Measurements from ENCODE around the gene ETV6. TPM values are rescaled to one million over a fixed set of nuclear protein-coding genes. Genes with fewer than 3 reads are reported as not detected.

ETV6 gene
- total RNA-seq, 1 donor from 2014 or later: 18.4 TPM

DNA sequence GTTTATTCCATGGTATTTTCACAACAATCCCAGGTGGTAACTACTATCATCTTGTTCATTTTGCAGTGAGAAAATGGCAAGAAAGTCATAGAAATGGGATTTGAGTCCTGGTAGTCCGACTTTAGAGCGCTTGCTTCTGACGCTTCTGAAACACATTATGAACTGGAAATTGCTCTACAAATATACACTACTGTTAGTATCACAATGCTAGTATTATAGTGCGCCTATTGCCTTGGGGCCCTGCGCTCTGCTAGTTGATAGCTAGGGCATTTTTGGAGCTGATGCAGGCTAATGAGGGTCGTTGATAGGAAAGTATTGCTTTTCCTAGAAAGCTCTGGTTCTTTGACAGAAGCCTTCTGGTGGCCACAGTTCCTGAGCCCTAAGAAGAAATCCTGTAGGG lies 61.0 kb downstream of the ETV6 start:
- intact Hi-C loops (cut with DNase I): no loop called here
- DNase-seq (ENCODE audit: low spot score): no peak

DNA sequence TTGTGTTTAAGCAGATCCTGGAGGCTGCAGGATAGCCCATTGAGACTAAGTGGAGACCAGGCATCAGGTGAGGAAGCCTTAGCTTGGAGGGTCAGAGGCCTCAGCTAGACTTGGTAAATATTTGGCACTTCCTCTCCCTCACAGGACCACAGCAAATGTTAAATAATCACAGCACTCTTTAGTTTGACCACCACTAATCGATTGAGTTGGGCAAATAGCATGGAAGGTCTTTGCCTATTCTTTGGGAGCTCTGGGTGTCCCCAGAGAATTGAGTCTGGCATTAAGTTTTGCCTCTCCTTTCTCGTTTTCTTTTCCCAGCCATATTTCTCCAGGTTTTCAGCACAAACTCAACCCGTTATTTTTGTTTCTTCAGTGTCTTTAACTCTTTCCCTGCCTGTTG lies 61.4 kb downstream of the ETV6 start:
- intact Hi-C loops (cut with DNase I): no loop called here
- DNase-seq (ENCODE audit: low spot score): no peak

DNA sequence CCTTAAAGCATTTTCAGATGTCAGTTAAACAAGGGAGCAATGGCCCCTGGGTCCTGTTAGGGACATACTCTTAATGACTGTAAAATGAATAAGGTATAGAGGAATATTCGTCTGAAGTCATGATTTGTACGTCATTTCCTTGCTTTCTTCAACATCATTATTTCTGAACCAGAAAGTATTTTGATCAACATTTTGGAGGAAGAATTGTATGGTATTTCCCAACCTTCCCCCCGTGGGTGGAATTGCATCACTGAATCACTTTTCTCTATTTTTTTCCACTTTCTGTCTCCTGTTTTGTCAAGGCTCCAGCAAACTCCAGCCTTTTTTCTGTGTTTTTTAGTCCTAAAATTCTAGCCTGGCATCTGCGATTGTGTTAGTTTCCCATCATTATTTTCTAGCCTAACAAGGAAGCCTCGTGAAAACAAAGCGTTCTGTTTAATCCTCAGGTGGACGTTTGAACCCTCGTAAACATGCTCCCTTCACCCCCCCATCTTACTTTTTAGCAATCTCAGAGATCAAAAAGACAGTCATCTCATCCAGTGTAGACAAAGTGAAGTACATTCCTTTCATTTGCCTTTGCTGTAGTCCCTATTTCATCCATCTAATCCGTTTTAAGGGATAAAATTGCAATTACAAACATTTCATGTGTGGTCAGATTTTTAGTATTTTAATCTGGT lies 62.3 kb downstream of the ETV6 start:
- no peak for DNase-seq (ENCODE audit: low spot score)
- intact Hi-C loops (cut with DNase I): no loop called here

DNA sequence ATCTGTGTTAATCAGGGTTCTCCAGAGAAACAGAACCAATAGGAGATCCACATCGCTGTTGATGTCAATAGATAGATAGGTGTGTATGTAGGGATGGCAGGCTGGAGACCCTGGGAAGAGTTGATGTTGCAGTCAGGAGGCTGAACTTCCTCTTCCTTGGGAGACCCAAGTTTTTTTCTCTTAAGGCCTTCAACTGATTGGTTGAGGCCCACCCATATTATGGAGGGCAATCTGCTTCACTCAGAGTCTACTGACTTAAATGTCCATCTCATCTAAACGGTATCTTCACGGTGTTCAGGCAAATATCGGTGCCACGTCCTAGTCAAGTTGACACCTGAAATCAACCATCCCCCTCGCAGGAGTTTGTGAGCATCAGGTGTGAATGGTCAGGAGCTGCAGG lies 63.0 kb downstream of the ETV6 start:
- DNase-seq (ENCODE audit: low spot score): no peak
- intact Hi-C loops (cut with DNase I): no loop called here

DNA sequence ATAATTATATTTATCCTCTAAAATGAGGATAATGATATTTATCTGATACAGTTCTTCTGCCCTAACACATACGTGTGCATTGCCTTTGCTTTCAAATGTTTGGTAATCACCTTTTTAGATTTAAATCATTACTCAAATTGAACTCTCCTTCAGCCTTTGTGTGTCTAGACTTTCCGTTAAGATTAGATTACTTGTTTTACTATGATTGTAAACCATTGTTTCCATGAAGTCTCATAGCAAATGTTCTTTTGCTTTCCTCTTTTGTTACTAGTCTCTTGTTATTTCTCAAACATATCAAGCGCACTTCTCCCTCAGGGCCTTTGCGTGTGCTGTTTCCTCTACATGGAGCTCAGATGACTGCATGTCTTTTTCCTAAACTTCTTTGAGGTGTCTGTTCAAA lies 63.7 kb downstream of the ETV6 start:
- no peak for DNase-seq (ENCODE audit: low spot score)
- intact Hi-C loops (cut with DNase I): no loop called here

DNA sequence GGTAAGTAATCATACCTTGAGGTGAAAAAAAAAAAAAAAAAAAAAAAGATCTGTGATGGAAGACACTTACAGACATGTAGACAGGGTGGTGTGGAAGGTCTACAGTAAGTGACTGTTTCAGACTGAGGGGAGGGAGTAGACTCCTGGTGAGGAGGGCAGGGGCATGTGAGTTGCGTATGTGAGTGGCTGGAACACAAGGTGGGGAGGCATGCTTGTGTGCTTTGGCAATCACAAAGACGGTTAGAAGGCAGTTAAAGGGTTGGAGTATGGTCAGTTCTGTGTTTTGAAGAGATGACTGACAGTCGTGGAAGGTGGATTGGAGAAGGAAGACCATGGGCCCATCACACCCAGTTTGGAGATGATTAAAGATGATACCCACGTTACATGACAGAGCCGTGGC lies 65.2 kb downstream of the ETV6 start:
- DNase-seq (ENCODE audit: low spot score): no peak
- intact Hi-C loops (cut with DNase I): no loop called here

DNA sequence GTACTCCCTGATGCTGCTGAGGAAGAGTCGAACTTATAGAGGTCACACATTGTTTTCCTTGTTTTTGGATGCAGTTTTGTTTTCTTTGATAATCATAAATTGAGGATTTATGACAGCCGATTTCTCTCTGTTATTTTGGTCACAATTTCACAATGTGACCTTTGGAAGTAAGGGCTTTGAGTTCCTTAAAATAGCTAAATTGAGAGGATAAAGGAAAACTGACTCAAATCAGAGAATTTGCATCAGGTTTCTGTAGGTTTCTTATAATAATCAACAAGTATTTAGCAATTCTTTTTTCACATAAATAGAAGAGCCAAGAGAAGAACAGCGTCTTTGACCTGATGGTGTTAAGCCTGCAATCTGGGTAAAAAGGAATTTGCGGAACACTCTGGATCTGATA lies 66.1 kb downstream of the ETV6 start:
- intact Hi-C loops (cut with DNase I): no loop called here
- no peak for DNase-seq (ENCODE audit: low spot score)

DNA sequence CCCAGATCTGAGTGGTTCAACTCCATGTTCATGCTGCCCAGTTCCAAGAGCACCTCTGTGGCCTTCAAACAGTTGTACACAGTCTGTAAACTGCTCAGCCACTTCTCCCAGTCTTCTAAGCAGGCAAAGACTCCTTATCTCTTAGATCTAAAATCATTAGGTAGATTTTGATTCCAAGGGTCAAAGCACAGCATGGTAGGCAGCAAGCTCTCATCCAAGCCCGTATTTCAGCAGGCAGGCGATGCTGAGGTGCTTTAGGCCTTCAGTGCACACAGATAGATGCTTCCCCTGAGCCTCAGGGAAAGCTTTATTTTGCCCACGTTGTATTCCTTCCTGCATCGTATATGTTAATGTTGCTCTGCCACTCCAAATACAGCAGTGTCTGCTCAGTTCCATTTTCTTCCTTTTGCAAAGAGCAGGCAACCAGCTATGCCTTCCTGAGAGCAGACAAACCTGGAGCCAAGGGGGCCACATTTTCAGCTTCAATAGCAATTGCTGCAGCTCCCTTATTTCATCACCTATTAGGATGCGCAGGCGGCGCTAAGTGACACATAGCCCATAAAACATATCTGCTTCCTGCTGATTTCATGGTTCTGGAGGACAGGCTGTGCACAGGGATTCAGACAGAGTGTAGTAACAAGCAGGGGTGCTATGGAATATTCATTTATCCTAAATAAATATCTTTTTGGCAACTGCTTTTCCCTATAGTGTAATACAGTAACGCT lies 67.5 kb downstream of the ETV6 start:
- no peak for DNase-seq (ENCODE audit: low spot score)
- intact Hi-C loops (cut with DNase I): no loop called here

DNA sequence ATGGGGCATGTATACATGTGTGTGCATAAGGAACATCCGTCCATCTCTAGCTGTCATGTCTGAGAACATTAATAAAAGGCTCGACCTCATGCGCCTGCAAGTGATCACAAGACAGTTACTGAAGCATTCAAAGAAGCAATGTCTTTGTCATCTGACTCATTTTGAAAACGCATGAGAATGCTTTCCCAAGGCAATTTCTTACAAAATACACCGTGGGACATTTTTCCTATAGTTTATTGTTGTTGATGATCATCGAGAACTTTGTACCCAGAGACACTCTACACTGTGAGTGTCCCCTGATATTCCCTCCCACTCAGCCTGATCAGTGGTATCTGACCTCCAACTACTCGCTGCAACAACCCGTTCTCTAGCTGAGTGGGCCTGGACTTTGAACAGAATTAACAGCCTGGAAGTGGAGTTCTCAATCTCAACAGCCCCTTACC lies 68.1 kb downstream of the ETV6 start:
- intact Hi-C loops (cut with DNase I): no loop called here
- DNase-seq (ENCODE audit: low spot score): no peak

DNA sequence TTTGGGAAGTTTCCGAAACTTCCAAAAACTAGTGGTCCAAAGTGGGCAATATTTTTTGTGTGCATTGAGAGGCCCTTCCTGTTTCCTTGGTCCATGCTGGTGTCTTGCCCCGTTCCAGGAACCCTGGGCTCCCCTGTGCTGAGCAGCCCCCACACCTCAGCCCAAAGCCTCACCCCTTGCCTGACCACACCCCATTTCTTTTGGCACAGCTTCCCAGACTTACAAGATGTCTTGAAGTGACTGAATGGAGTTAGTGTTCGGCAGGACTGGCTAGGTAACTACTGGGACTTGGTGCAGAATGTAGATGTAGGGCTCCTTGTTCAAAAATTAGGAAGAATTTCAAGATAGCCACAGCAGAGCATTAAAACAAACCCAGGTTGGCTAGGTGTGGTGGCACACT lies 68.6 kb downstream of the ETV6 start:
- DNase-seq (ENCODE audit: low spot score): no peak
- intact Hi-C loops (cut with DNase I): no loop called here

DNA sequence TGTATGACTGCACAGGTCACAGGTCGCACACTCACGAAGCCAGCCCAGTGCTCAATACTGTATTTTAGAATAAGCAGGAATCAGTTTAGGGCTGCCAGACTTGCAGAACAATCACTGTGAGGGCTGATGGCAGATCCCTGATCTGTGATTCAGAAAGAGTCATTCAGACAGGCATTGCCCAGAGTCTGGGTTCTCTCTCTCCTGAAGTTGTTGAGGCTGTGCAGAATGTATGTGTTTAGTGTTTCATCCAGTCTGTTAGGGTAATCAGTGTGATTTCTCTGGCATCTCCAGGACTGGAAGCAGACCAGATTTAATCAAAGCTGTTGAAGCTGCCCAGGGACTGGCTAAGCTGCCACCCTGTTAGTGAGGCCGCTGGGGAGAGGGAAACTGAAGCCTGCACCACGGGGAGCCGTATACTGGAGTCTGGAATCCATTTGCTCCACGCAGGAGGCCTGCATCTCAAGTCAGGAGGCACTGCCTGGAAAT lies 69.3 kb downstream of the ETV6 start:
- intact Hi-C loops (cut with DNase I): no loop called here
- no peak for DNase-seq (ENCODE audit: low spot score)

DNA sequence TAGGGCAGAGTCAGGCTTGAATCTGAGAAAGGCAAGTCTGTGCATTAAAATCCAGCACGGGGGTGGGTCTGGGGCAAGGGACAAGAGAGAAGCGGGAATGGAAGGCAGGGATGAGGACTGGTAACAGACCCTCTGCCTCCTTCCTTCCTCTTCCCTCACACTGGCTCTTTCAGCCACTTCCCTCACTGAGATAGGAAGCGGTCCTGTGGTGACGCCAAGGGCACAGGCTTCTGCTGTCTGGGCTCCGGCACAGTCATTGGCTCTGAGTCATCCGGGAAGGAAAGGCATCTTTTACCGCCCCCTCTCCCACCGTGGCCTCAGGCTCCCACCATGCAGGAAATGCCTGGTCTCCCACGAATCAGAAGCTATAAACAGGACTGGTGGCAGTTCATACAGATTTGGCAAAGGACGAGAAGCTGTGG lies 70.2 kb downstream of the ETV6 start:
- intact Hi-C loops (cut with DNase I): no loop called here

DNA sequence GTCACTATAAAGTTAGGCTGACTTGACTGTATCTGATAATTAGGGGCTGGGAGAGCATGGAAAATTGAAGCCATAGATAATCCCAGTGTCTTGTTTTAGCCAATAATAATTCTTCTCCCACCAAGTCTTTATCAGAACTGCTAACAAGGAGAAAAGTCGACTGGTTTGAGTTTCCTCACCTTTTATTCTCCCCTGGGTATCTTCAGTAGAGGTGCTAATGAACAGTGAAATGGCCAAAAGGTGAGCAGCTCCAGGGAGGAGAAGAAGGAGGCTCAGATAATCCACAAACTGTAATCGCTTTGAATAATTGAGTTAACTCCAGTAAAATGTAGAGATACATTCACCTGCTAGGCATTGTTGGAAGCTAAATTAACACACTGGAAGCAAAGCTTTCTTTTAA lies 72.6 kb downstream of the ETV6 start:
- no peak for DNase-seq (ENCODE audit: low spot score)
- intact Hi-C loops (cut with DNase I): no loop called here

More for the DNA sequence above, 70.2 kb downstream of the ETV6 start:
- peak; percentile 88 for DNase-seq (ENCODE audit: low spot score)

DNA sequence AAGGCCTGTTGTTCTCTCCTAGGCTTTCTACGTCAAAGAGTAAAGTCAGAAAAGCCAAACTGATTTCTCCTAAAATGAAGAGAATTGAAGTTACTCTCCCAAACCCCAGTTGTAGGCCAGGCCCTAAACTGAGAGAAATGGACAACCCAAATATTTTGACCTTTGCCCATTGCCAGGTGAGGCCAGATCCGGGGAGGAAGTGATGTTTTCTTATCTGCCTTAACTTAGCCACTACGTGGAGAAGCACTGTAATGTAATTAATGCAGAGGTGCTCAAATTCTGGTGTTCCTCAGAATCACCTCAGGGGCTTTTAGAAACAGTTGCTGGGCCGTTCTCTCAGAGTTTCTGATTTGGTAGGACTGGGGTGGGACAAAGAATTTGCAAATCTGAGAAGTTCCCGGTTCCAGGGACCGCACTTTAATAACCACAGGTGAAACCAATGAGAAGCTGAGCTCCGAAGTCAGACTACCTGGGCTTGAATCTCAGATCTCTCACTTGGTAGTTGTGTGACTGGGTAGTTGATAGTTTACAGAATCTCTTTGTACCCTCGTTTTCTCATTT lies 73.2 kb downstream of the ETV6 start:
- intact Hi-C loops (cut with DNase I): no loop called here
- DNase-seq (ENCODE audit: low spot score): no peak

DNA sequence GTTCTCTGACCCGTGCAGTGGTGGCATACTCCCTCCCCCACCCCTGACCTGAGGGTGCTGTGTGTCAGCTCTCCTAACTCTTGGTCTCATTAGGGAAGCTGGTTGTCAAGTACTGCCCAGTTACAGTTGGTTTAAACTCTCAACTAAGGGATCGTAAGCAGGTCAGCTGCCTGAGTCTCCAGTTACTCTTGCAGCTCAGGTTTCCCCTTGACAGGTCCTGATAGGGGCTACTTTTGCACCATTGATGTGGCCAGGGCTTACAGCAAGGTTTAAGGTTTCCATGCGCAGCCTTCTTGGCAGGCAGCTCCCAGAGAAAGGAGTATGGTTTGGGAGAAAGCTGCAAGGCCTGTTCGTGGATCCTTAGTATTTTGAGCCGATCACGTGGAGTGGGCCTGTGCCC lies 74.5 kb downstream of the ETV6 start:
- no peak for DNase-seq (ENCODE audit: low spot score)
- intact Hi-C loops (cut with DNase I): no loop called here

DNA sequence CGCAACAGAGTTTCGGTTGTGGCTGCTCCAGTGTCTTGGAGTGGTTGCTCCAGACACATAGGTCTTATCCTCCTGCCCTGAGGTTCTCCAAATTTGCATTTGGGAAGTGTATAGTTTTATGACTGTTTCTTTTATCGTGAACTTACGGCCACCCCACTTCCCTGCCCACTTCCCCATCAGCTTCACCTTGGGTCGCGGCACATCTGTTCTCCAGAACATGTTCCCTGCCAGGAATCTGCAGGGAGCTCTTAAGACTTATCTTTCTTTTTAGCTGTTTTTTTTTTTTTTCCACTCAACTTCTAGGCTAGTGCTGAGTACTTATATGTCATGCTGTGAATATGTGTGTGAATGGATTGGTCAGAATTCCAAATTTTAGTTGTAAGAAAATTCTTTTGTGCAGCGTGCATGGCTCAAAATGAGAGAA lies 75.4 kb downstream of the ETV6 start:
- intact Hi-C loops (cut with DNase I): no loop called here
- no peak for DNase-seq (ENCODE audit: low spot score)

DNA sequence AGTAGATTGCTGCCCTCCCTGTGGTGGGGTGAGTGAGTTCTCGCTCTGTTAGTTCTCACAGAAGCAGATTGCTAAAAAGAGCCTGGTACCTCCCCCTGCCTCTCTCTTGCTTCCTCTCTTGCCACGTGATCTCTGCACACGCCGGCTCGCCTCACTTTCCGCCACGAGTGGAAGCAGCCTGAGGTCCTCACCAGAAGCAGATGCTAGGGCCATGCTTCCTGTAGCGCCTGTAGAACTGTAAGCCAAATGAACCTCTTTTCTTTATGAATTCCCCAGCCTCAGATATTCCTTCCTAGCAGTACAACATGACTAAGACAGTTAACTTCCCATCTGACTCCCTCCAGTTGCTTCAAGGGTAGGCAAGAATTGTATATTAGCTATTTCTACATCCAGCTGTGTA lies 76.2 kb downstream of the ETV6 start:
- intact Hi-C loops (cut with DNase I): no loop called here
- DNase-seq (ENCODE audit: low spot score): no peak

DNA sequence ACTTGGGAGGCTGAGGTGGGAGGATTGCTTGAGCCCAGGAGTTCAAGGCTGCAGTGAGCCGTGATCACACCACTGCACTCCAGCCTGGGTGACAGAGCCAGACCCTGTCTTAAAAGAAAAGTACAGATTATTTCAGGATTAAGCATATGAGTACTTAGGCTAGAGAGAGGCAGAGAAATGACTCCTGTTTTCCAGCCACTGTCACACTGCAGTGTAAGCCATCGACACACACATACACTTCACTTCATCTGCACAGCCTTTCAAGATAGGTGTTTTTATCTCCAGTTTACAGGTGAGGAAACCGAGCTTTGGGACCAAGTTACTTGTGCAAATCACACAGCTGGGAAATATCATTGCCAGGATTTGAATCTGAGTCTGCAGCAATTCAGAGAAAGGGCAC lies 77.2 kb downstream of the ETV6 start:
- DNase-seq (ENCODE audit: low spot score): no peak
- intact Hi-C loops (cut with DNase I): no loop called here

DNA sequence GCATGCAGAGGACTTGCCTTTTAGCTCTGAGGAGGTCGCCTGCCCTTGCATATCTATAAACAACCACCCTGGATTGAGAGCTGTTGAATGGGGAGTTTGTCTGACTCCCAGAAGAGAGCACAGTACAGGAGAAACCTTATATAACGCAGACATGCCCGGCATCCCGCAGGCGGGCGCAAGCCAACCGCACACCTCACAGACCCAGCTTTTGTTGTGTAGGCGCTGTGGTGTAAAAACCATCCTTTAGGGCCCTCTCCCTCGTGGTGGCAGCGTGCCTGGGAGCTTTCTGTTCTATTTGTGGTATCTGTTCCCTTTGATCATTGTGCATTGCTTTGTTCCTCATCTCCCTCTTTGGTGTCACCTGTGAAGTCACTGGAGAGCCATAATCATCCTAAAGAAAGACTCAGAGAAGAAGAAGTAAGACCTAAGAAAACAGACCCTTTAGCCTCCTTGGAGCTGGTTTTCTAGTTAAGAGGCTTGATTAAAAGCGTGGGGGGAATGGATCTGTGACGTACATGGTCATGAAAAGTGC lies 77.7 kb downstream of the ETV6 start:
- intact Hi-C loops (cut with DNase I): no loop called here
- DNase-seq (ENCODE audit: low spot score): no peak

DNA sequence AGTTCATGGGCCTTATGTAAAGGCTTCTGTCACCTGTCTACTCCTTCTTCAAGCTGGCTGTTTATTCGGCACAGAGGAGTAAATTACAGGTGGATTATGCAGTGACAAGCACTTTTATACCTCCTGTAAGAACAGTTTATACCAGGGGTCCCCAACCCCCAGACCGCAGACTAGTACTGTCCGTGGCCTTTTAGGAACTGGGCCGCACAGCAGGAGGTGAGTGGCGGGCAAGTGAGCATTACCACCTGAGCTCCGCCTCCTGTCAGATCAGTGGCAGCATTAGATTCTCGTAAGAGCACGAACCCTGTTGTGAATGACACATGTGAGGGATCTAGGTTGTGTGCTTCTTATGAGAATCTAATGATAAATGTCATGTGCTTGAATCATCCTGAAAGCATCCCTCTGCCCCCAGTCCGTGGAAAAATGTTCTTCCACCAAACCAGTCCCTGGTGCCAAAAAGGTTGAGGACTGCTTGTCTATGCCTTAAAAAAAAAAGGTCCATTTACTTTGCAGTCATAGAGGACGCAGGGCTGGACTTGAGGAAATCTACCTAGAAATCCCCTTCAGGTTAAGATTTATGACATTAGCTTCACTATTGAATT lies 78.8 kb downstream of the ETV6 start:
- intact Hi-C loops (cut with DNase I): no loop called here
- DNase-seq (ENCODE audit: low spot score): no peak
